LNCAP (cell line): Measurements from ENCODE around the gene IL9.

Experiments used
- TF ChIP-seq, protein P1 (sequence below): fragments of 450-650 bp; IDR thresholded peaks from 2 replicates; pipeline ENCODE4 v1.5.1; 2017; ENCODE audit warnings: mild to moderate bottlenecking

IL9 gene

GRCh38 chr5:135905144-135905543 is 9.5 kb upstream of the IL9 start:
- TF ChIP-seq, protein P1, sequence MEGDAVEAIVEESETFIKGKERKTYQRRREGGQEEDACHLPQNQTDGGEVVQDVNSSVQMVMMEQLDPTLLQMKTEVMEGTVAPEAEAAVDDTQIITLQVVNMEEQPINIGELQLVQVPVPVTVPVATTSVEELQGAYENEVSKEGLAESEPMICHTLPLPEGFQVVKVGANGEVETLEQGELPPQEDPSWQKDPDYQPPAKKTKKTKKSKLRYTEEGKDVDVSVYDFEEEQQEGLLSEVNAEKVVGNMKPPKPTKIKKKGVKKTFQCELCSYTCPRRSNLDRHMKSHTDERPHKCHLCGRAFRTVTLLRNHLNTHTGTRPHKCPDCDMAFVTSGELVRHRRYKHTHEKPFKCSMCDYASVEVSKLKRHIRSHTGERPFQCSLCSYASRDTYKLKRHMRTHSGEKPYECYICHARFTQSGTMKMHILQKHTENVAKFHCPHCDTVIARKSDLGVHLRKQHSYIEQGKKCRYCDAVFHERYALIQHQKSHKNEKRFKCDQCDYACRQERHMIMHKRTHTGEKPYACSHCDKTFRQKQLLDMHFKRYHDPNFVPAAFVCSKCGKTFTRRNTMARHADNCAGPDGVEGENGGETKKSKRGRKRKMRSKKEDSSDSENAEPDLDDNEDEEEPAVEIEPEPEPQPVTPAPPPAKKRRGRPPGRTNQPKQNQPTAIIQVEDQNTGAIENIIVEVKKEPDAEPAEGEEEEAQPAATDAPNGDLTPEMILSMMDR: no peak

GRCh38 chr5:135901633-135902032 is 6.0 kb upstream of the IL9 start:
- TF ChIP-seq, protein P1: no peak

DNA sequence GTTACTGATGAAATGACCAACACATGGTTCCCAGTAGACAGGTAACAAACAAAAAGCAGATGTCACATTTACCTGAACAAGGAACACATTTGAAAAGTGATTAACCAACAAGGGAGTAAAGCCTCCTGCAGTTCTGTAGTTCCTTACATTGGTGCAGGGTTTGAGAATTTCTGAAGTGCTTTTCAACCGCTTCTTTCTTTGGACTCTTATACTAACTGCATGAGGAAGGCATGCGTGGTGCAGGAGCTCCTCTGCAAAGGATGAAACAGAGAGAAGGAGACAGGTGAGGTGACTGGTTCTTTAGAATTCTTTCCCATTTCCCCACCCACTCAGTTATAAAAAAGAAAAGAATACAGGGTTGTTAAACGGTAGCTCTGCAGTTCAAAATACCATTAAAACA is 4.6 kb upstream of the IL9 start:
- TF ChIP-seq, protein P1: no peak

DNA sequence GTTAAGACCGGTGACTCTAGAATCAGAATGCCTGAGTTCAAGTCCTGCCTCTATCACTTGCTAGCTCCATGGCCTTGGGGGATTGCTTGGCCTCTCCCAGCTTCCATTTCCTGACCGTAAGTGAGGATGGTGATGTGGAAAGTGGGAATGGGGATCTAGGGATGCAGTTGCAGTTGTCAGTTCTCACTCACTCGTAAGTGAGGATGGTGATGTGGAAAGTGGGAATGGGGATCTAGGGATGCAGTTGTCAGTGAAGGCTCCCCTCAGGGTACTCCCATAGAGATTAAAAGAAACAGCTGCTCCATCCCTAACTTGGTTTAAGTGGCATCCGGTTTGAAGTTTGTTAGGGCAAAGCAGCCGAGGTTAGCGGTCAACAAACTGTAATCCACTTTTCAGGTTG is 3.0 kb upstream of the IL9 start:
- TF ChIP-seq, protein P1: no peak

- TF ChIP-seq, protein P1: no peak
These were observed 852 bp downstream of the IL9 start for GRCh38 chr5:135894789-135895188.

DNA sequence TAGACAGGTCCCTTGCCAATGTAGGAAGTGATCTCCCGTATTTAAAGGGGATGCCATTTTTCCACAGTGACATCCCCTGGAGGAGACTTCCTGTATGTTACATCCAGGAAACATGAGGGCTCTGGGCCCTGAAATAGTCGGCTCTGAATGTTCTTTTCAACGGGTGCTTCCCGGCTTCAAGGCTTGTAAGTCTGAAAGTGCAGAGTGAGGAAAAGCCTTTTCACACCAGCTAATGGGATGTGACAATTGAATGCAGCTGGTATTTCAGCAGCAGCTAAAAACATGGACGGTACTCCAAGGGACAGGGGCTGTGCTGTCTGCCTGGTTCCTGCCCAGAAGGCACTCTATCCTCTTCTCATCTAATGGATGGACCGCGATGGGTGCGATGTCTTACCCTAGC is 1.4 kb downstream of the IL9 start:
- TF ChIP-seq, protein P1: no peak

DNA sequence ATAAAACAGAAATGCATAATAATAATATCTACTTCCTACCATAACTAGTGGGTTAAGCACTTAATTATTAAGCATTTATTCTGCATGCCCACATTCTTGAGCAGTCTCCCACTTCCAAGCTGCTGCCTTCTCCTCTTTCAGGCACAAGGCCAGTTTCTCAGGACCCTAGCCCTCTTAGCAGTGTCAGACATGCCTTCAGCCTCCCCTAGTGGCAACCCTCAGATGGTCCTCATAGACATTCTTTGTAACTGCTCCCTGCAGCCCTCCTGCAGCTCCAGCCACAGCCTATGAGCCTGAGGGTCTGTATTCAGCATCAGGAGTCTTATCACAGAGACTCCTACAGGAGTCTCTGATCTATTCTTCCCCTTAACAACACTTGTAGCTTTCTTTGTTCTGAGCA is 3.9 kb downstream of the IL9 start:
- TF ChIP-seq, protein P1: no peak

DNA sequence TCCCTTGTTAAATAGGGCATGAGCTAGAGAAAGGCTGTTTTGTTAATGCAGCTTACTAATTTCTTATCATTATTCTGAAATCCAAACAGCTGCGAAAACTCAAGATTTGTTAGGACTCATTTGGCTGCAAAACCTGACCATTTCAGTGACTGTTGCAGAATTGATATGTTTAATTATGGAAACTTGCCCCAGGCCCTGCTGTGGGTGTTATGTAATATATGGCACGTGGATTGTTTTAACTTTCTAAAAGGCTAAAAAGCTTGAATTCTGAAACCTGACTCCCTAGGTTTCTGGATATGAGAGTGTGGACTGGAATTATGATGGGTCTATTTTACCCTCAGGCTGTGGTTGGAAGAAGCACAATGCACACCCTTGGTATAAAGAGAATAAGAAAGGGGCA is 4.4 kb downstream of the IL9 start:
- TF ChIP-seq, protein P1: no peak
